ENCODE measurements around the gene SLC24A3. TPM values are rescaled to one million over a fixed set of nuclear protein-coding genes. Genes with fewer than 3 reads are reported as not detected.

Gene SLC24A3
- total RNA-seq, 6 experiments from 2014 or later = not detected

DNA sequence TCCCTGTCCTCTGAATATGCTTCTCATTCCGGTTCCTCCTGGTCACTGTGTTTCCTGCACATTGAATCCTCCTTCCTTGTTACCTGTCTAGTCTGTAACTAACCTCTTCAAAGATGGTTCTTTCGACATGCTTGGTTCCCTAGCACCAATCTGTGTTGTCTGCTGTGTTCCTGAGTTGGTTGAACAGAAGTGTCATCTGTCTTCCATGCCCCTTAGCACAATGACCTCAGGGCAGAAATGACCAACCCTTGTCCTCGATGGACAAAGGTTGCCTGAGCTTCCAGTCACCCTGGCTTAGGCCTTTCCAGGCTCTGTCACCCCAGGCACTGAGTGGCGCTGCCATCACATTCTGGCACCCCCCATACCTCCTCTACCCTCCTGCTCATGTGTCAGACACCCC is 278.8 kb downstream of the SLC24A3 start:
- H3K4me3 Mint-ChIP-seq = no peak overlapping the region
- no peak for DNase-seq
- peaks cover 17% of the 10 kb centered on the region for H3K4me1 Mint-ChIP-seq (ENCODE audit: low read depth)
- H3K27me3 Mint-ChIP-seq (ENCODE audit: insufficient read depth) = peaks cover 2% of the 10 kb centered on the region
- no peak for TF ChIP-seq CTCF (IDR thresholded peaks at IDR 0.05)
- H3K27ac Mint-ChIP-seq = no peak overlapping the region
- H3K36me3 Mint-ChIP-seq (ENCODE audit: low read depth) = no peaks in the 10 kb centered on the region
- H3K9me3 Mint-ChIP-seq = no peaks in the 10 kb centered on the region; the same call in 1 of the 2 replicates

GRCh38 chr20:19492116-19492515 is 279.7 kb downstream of the SLC24A3 start:
- H3K9me3 Mint-ChIP-seq = no peaks in the 10 kb centered on the region; the same call in 1 of the 2 replicates
- no peak overlapping the region for H3K27ac Mint-ChIP-seq
- no peak overlapping the region for H3K4me3 Mint-ChIP-seq
- H3K4me1 Mint-ChIP-seq (ENCODE audit: low read depth) = peaks cover 26% of the 10 kb centered on the region
- TF ChIP-seq CTCF (IDR thresholded peaks at IDR 0.05) = no peak
- peaks cover 2% of the 10 kb centered on the region for H3K27me3 Mint-ChIP-seq (ENCODE audit: insufficient read depth)
- no peaks in the 10 kb centered on the region for H3K36me3 Mint-ChIP-seq (ENCODE audit: low read depth)
- DNase-seq = no peak

- Mint-ChIP-seq H3K27ac (no peak overlapping the region), H3K4me3 (no peak overlapping the region), H3K27me3 (ENCODE audit: insufficient read depth) (peaks cover 2% of the 10 kb centered on the region)
Observed at GRCh38 chr20:19492687-19493336, 280.4 kb downstream of the SLC24A3 start.

DNA sequence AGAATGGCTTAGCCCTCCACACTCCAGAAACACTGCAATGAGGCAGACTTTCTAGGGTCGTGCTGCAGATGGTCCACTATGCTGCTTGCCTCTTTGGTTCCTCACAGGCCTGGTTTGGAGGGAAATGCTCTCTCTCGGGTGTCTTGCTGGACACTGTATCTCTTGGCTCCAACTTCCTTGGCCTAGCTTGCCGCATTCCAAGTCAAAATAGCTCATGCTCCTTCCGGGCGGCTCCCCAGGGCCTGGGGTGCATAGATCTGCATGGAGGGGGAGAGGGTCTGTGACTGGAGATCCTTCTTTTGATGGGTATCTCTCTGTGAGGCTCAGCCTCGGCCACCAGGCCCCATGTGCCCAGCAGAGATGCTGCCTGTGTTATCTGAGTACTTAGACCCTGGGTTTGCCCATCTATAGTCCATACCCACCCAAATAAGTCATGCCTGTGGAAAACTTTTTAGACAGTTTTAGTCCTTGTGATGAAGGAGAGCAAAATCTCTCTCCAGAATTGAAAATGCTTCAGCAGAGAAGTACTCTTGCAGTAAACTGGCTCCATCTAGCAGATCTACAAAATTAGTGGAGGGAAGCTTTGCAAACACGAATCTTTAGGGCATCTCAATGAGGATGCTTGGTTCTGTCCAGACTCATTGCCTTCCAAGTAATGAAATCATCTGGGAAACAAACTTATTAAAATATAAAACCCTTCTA is 281.5 kb downstream of the SLC24A3 start:
- Mint-ChIP-seq H3K27me3 (ENCODE audit: insufficient read depth) (peaks cover 2% of the 10 kb centered on the region), H3K4me1 (ENCODE audit: low read depth) (peaks cover 38% of the 10 kb centered on the region), H3K9me3 (no peaks in the 10 kb centered on the region), H3K4me3 (no peak overlapping the region), H3K36me3 (ENCODE audit: low read depth) (peaks cover 5% of the 10 kb centered on the region; the same call in 1 of the 2 replicates), H3K27ac (no peak overlapping the region)
- no peak for DNase-seq
- TF ChIP-seq CTCF (IDR thresholded peaks at IDR 0.05) = no peak

More at GRCh38 chr20:19492687-19493336, 280.4 kb downstream of the SLC24A3 start:
- Mint-ChIP-seq H3K9me3 (no peaks in the 10 kb centered on the region; the same call in 1 of the 2 replicates), H3K36me3 (ENCODE audit: low read depth) (no peaks in the 10 kb centered on the region), H3K4me1 (ENCODE audit: low read depth) (peaks cover 32% of the 10 kb centered on the region)
- no peak for TF ChIP-seq CTCF (IDR thresholded peaks at IDR 0.05)
- DNase-seq = no peak

- DNase-seq = peak; percentile 59
- Mint-ChIP-seq H3K4me1 (ENCODE audit: low read depth) (peaks cover 38% of the 10 kb centered on the region), H3K9me3 (no peaks in the 10 kb centered on the region; the same call in 1 of the 2 replicates)
Observed at GRCh38 chr20:19495905-19496703, 283.7 kb downstream of the SLC24A3 start.

More at GRCh38 chr20:19495905-19496703, 283.7 kb downstream of the SLC24A3 start:
- Mint-ChIP-seq H3K27me3 (ENCODE audit: insufficient read depth) (no peaks in the 10 kb centered on the region), H3K36me3 (ENCODE audit: low read depth) (peaks cover 5% of the 10 kb centered on the region; the same call in 1 of the 2 replicates), H3K27ac (peak overlapping the region; percentile 93), H3K4me3 (peak overlapping the region; percentile 57)
- TF ChIP-seq CTCF (IDR thresholded peaks at IDR 0.05) = no peak
